GM12864 (cell line): ENCODE data around the gene BBIP1.

ENCODE experiments used
- DNase-seq: peaks from one replicate; pipeline ENCODE4 v3.0.0-alpha.2; 2011; ENCODE audit warnings: low read depth
- H3K4me3 ChIP-seq: 2 replicates; pipeline ENCODE4 v1.5.1; 2011; ENCODE audit warnings: mild to moderate bottlenecking, low read depth, low read length, control low read depth
- TF ChIP-seq, protein P1 (sequence below): IDR thresholded peaks from 2 replicates; pipeline ENCODE4 v1.5.1; 2011; ENCODE audit warnings: low read depth, mild to moderate bottlenecking, moderate library complexity, low read length, control low read depth, inconsistent platforms; ENCODE audit errors: missing control alignments

The BBIP1 gene

DNA sequence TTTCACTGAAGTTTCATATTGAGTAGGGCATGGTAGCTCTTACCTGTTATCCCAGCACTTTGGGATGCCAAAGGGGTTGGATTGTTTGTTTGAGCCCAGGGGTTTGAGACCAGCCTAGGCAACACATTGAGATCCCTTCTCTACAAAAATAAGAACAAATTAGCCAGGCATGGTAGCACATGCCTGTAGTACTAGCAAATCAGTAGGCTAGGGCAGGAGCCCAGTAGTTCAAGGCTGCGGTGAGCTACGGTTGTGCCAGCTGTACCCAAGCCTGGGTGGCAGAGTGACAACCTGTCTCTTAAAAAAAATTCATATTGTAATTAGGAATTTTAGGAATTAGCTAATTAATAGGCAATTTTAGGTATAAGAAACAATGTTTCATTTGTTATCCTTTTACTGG is 18.0 kb downstream of the BBIP1 start:
- no peak for DNase-seq
- TF ChIP-seq, protein P1, sequence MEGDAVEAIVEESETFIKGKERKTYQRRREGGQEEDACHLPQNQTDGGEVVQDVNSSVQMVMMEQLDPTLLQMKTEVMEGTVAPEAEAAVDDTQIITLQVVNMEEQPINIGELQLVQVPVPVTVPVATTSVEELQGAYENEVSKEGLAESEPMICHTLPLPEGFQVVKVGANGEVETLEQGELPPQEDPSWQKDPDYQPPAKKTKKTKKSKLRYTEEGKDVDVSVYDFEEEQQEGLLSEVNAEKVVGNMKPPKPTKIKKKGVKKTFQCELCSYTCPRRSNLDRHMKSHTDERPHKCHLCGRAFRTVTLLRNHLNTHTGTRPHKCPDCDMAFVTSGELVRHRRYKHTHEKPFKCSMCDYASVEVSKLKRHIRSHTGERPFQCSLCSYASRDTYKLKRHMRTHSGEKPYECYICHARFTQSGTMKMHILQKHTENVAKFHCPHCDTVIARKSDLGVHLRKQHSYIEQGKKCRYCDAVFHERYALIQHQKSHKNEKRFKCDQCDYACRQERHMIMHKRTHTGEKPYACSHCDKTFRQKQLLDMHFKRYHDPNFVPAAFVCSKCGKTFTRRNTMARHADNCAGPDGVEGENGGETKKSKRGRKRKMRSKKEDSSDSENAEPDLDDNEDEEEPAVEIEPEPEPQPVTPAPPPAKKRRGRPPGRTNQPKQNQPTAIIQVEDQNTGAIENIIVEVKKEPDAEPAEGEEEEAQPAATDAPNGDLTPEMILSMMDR = no peak
- no peak overlapping the region for H3K4me3 ChIP-seq

DNA sequence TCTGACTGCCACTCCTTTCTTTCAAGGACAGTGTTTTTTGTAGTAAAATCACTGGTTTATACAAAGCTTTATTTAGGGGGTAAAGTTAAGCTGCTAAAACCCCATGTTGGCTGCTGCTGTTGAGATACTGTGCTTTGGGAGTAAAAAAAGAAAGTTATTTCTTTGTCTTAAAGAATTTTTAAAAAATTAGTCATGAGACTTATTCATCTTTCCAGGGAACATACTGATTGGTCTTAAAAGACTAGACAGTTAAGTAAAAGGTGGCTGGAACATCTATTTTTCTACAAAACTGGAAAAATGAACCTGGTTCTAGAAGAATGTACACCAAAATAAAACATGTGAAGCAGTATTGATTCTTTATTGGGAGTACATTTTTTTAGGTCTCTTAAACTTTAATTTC is 20.6 kb downstream of the BBIP1 start:
- TF ChIP-seq, protein P1 = no peak
- DNase-seq = no peak
- H3K4me3 ChIP-seq = no peak overlapping the region

DNA sequence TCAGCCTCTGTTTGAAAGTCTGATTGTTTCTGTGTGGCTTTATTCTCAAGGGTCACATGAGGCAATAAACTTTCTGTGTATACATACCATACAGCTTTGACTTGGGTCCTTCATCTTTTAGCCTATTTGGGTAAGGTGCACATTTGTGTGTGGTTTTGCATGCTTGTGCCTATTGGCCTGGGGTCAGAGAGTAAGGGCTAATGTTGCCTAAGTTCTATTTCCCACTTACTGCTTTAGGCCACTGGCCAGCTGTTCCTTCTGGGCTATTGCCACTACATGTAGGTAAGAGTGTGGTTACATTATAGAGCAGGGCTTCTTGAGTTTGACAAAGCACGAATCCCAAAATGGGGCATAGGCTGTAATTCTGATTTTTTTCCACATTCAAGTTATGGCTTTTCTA is 21.8 kb downstream of the BBIP1 start:
- TF ChIP-seq, protein P1 = no peak
- no peak for DNase-seq
- H3K4me3 ChIP-seq = no peak overlapping the region

DNA sequence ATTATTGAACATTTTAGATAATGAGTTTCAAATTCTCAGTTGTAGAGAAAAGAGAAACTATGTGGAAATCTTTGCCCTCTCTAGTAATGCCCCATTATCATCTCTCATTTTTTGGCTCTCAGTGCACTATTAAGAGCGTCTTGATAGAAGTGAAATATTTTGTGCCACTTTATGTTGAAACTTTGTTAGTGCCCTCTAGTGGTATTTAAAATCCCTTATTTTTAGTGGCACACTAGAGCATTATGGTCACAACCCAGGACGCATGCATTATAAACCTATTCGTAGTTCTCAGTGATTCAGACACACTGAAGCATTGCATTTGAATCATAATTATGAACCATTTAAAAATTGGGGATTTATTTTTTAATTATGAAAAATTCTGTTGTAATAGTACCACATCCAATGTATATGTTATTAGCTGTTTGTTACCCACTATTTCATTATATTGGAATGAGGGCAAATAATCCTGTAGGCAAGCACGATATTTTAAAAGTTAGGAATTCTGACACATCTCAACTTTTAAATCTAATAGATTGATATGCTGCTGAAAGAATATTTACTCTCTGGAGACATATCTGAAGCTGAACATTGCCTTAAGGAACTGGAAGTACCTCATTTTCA is 25.3 kb downstream of the BBIP1 start:
- no peak for DNase-seq
- no peak overlapping the region for H3K4me3 ChIP-seq
- TF ChIP-seq, protein P1 = peak; percentile 41

DNA sequence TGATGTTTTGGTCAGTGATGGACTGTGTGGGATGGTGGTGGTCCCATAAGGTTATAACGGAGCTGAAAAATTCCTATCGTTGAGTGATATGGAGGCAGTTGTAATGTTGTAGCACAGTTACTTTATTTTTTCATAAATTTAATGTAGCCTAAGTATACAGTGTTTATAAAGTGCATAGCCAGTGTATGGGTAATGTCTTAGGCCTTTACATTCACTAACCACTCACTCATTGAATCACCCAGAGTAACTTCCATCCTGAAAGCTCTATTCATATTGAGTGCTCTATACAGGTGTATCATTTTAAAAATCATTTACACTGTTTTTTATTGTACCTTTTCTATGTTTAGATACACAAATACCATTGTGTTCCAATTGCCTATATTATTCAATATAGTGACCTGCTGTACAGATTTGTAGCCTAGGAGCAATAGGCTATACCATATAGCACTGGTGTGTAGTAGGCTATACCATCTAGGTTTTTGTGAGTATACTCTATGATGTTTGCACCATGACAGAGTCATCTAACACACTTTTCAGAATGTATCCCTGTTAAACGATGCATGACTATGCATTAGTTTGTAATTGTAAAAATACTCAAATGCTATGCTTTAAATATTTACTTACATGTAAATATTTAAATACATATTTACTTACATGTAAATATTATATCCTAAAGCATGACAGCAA is 26.2 kb downstream of the BBIP1 start:
- no peak overlapping the region for H3K4me3 ChIP-seq
- TF ChIP-seq, protein P1 = no peak
- DNase-seq = no peak

DNA sequence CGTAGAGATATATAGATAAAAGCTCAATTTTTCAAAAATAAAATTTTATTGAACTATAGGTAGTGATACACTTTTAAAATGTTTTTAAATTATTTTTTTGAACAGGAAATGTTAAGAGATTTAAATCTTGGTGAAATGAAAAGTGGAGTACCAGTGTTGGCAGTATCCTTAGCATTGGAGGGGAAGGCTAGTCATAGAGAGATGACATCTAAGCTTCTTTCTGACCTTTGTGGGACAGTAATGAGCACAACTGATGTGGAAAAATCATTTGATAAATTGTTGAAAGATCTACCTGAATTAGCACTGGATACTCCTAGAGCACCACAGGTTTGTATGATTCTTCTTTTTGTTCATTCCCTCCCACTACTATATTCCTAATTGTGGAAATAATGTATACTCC is 31.4 kb downstream of the BBIP1 start:
- TF ChIP-seq, protein P1 = no peak
- DNase-seq = no peak
- H3K4me3 ChIP-seq = no peak overlapping the region
